ENCODE data around the gene NCAM2.

NCAM2 gene

DNA sequence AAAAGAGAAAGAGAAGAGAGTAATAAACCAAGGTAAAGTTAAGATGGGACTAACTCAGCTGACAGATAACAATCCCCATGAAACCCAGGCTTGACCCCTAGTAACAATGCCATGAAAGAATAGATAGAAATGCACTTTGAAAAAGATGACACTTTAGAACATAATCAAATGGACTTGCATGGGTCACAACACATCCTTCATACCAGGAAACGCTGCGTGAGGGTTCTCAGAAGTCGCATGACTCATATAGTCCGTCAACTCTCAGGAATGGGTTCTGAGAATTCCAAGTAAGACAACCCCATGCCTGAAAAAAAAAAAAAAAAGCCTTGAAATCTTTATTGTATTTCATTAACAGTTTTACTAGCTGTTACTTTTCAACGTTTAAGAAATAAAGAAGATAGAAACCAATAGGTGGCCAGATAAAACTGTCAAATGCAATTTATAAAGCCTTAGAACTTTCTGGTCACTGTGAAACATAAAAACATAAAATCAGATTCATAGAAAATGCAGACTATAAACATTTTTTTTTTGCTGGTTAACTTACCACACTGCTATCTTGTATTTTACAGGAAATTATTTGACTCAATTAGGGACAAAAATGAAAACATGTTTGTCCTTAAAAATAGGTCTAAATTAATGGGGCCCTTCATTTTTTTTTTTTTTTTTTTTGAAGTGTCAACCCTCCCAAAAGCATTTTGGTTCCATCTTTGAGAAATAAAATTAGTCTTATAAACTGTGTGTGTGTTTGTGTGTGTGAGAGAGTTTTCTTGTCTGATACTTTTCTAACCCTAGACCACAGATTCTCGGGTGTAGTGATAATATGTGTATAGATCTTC, 202.1 kb downstream of the NCAM2 start:
- peak overlapping the region; percentile 74 for H3K27ac ChIP-seq (ENCODE audit: low read length)
- no peaks in the 10 kb centered on the region for H3K27me3 ChIP-seq (ENCODE audit: low read depth, low read length)
- no peaks in the 10 kb centered on the region for H3K36me3 ChIP-seq (ENCODE audit: control insufficient read depth in 1 of 2, insufficient read depth in 2 of 2, low read length in 2 of 2)
- no peaks in the 10 kb centered on the region for H3K9me3 ChIP-seq (ENCODE audit: control insufficient read depth in 1 of 2, low read length in 2 of 2)
- H3K4me1 ChIP-seq (ENCODE audit: control insufficient read depth in 1 of 2, insufficient read depth in 2 of 2, low read length in 2 of 2) = no peaks in the 10 kb centered on the region
- H3K4me3 ChIP-seq (ENCODE audit: low read depth in 1 of 2, low read length in 2 of 2) = no peak overlapping the region

DNA sequence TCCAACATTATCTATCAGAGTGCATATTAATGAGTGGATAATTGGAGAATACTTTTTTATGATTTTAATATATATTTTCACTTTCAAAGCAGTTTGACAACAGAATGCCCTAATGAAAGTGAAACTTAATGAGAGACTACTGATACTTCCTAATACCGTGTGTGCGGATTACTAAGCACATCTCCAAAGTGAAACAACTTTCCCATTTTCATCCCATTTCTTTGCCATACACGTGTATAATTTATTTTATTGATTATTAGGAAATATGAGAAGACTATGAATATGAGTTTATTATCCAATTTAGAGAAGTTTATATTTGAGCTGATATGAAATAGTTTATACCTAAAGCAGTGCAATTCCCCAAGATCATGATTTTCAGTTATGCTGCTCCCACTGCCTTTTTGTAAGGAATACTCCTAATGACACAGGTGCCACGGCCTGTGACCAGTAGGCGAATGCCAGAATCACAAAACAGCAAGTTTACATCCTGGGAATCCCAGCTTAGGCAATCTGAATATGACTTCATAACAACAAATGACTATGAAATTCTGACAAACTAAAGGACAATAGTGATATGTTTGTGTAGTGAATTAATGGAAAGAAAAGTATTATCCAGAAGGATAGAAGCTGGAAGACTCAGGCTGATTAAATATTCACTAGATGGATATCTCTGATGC, 202.9 kb downstream of the NCAM2 start:
- Histone ChIP-seq H3K9me3 (ENCODE audit: control insufficient read depth in 1 of 2, low read length in 2 of 2) (no peaks in the 10 kb centered on the region), H3K27me3 (ENCODE audit: low read depth, low read length) (no peaks in the 10 kb centered on the region), H3K4me1 (ENCODE audit: control insufficient read depth in 1 of 2, insufficient read depth in 2 of 2, low read length in 2 of 2) (no peaks in the 10 kb centered on the region), H3K36me3 (ENCODE audit: control insufficient read depth in 1 of 2, insufficient read depth in 2 of 2, low read length in 2 of 2) (no peaks in the 10 kb centered on the region), H3K4me3 (ENCODE audit: low read depth in 1 of 2, low read length in 2 of 2) (peak overlapping the region in 1 of 2 donors; percentile 31), H3K27ac (ENCODE audit: low read length) (peak overlapping the region; percentile 50)

DNA sequence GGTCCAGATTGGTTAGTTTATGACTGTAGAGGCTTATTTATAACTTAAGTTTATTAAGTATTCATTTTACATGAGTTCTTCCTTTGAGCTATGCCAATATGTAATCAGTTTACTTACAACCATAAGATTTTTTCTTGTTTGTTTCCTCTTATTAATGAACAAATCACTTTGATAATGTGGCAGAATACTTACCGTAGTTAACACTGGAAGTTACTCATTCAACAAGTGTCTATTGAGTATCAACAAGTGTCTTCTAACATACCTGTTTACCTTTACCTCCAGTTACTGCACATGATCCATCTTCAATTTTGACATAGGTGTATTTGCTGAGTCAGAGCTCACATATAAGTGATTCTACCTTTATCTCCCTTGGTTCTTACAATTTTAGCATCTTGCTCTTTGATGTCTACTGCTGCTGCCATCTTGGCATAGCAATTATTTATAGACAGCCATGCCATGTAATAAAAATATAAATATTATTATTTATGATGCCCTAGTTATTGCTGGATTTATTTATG, 205.7 kb downstream of the NCAM2 start:
- H3K27me3 ChIP-seq (ENCODE audit: low read depth, low read length) = no peaks in the 10 kb centered on the region
- no peak overlapping the region for H3K27ac ChIP-seq (ENCODE audit: low read length)
- H3K9me3 ChIP-seq (ENCODE audit: control insufficient read depth in 1 of 2, low read length in 2 of 2) = no peaks in the 10 kb centered on the region
- no peaks in the 10 kb centered on the region for H3K36me3 ChIP-seq (ENCODE audit: control insufficient read depth in 1 of 2, insufficient read depth in 2 of 2, low read length in 2 of 2)
- no peak overlapping the region for H3K4me3 ChIP-seq (ENCODE audit: low read depth in 1 of 2, low read length in 2 of 2)
- H3K4me1 ChIP-seq (ENCODE audit: control insufficient read depth in 1 of 2, insufficient read depth in 2 of 2, low read length in 2 of 2) = no peaks in the 10 kb centered on the region

DNA sequence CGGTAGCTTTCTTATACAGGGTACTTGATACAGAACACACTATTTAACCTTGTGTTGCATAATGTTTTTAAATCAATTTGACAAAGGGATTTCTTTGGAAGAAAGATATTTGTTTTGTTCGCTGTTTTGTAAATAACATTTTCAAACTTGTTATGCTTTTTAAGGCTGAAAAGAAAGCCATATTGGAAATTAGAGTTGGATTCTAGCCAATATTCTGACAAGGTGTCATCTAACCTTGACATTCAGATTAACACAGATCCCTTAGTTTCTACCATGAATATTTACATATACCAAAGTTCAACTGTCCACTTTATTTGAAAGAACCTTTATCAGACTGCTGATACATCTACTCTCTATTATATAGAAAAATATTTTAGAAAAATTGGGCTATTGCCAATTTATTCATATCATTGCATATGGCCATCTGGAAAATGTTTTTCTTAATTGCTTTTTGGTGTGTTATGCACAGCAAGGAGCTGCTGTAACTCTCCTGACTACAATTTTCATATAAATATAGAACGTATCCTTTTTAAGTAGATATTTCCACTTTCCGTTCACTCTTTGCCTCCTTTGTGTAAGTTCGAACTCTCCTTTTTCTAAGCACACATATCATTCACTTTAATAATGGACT, 206.3 kb downstream of the NCAM2 start:
- H3K36me3 ChIP-seq (ENCODE audit: control insufficient read depth in 1 of 2, insufficient read depth in 2 of 2, low read length in 2 of 2) = no peaks in the 10 kb centered on the region
- H3K4me3 ChIP-seq (ENCODE audit: low read depth in 1 of 2, low read length in 2 of 2) = no peak overlapping the region
- H3K4me1 ChIP-seq (ENCODE audit: control insufficient read depth in 1 of 2, insufficient read depth in 2 of 2, low read length in 2 of 2) = no peaks in the 10 kb centered on the region
- H3K9me3 ChIP-seq (ENCODE audit: control insufficient read depth in 1 of 2, low read length in 2 of 2) = no peaks in the 10 kb centered on the region
- no peaks in the 10 kb centered on the region for H3K27me3 ChIP-seq (ENCODE audit: low read depth, low read length)
- no peak overlapping the region for H3K27ac ChIP-seq (ENCODE audit: low read length)

DNA sequence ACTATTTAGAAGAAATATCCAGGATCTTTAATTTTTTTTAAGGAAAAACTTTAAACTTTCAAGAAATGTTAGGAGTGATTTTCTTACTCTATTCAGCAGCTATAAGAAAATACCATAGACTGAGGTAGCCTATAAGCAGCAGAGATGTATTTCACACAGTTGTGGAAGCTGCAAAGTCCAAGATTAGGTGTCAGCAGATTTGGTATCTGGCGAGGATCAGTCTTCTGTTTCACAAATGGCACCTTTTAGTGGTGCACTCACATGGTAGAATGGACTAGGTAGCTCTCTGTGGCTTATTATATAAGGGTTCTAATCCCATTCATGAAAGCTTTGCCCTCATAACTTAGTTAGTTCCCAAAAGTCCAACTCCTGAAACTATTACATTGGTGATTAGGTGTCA, 207.4 kb downstream of the NCAM2 start:
- H3K4me1 ChIP-seq (ENCODE audit: control insufficient read depth in 1 of 2, insufficient read depth in 2 of 2, low read length in 2 of 2) = no peaks in the 10 kb centered on the region
- H3K27me3 ChIP-seq (ENCODE audit: low read depth, low read length) = no peaks in the 10 kb centered on the region
- H3K36me3 ChIP-seq (ENCODE audit: control insufficient read depth in 1 of 2, insufficient read depth in 2 of 2, low read length in 2 of 2) = no peaks in the 10 kb centered on the region
- no peaks in the 10 kb centered on the region for H3K9me3 ChIP-seq (ENCODE audit: control insufficient read depth in 1 of 2, low read length in 2 of 2)
- no peak overlapping the region for H3K4me3 ChIP-seq (ENCODE audit: low read depth in 1 of 2, low read length in 2 of 2)
- H3K27ac ChIP-seq (ENCODE audit: low read length) = no peak overlapping the region

DNA sequence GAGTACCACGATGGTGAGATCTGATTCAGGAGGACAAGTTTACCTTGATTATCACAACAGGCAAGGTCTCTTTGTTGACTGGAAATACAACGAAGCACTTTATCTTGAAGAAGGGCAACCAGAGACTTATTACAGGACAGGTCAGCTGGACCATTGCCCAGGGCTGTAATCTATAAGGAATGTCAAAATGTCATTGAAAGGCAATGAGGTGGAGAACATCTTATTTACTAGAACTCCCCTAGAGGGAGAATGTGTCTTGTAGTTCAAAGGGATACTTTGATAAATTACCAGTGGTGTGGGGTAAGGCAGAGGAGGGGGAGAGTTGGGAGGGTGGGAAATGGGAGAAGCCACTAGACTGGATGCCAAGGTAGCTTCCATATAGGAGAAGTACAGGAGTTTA, 212.3 kb downstream of the NCAM2 start:
- Histone ChIP-seq H3K36me3 (ENCODE audit: control insufficient read depth in 1 of 2, insufficient read depth in 2 of 2, low read length in 2 of 2) (no peaks in the 10 kb centered on the region), H3K27ac (ENCODE audit: low read length) (no peak overlapping the region), H3K4me3 (ENCODE audit: low read depth in 1 of 2, low read length in 2 of 2) (no peak overlapping the region), H3K9me3 (ENCODE audit: control insufficient read depth in 1 of 2, low read length in 2 of 2) (no peaks in the 10 kb centered on the region), H3K4me1 (ENCODE audit: control insufficient read depth in 1 of 2, insufficient read depth in 2 of 2, low read length in 2 of 2) (no peaks in the 10 kb centered on the region), H3K27me3 (ENCODE audit: low read depth, low read length) (no peaks in the 10 kb centered on the region)

DNA sequence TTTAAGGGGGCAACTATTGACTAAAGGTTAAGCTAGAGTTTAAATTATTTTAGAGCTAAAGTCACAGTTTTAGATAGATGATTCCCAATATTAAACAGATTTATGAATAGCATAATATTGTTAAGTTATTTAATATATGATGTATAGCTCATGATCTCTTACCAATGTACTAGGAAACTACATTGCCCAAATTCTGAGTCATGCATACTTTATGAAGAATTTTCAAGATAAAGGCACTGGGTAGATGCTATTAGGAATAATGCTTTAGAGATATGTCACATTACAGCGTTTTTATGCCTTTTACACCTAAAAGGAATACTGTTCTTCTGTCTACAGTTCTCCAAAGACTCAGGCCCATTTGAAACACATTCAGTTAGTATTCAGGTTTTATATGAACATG, 215.1 kb downstream of the NCAM2 start:
- H3K4me3 ChIP-seq (ENCODE audit: low read depth in 1 of 2, low read length in 2 of 2) = no peak overlapping the region
- H3K36me3 ChIP-seq (ENCODE audit: control insufficient read depth in 1 of 2, insufficient read depth in 2 of 2, low read length in 2 of 2) = no peaks in the 10 kb centered on the region

DNA sequence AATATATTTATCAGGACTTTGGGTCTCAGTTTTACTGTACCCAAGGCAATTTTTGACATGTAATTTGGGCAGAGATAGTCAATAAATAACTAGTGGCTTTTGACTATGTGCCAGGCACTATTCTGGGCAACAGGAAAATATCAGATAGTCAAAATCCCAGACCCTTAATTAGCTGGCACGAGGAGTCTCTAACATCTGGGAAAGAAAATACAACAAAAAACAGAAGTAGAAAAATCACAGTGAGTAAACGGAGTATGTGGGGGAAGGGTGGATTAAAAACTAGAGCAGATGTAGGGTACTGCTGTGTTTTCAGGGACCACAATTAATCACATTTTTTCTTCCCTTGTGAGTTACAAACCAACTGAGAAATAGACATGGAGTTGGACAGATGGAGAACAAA, 217.8 kb downstream of the NCAM2 start:
- H3K4me3 ChIP-seq (ENCODE audit: low read depth in 1 of 2, low read length in 2 of 2) = no peak overlapping the region
- no peaks in the 10 kb centered on the region for H3K9me3 ChIP-seq (ENCODE audit: control insufficient read depth in 1 of 2, low read length in 2 of 2)
- H3K36me3 ChIP-seq (ENCODE audit: control insufficient read depth in 1 of 2, insufficient read depth in 2 of 2, low read length in 2 of 2) = no peaks in the 10 kb centered on the region
- no peaks in the 10 kb centered on the region for H3K27me3 ChIP-seq (ENCODE audit: low read depth, low read length)
- no peak overlapping the region for H3K27ac ChIP-seq (ENCODE audit: low read length)
- H3K4me1 ChIP-seq (ENCODE audit: control insufficient read depth in 1 of 2, insufficient read depth in 2 of 2, low read length in 2 of 2) = no peaks in the 10 kb centered on the region

More for the DNA sequence above, 215.1 kb downstream of the NCAM2 start:
- Histone ChIP-seq H3K27ac (ENCODE audit: low read length) (no peak overlapping the region), H3K4me1 (ENCODE audit: control insufficient read depth in 1 of 2, insufficient read depth in 2 of 2, low read length in 2 of 2) (no peaks in the 10 kb centered on the region), H3K27me3 (ENCODE audit: low read depth, low read length) (no peaks in the 10 kb centered on the region), H3K9me3 (ENCODE audit: control insufficient read depth in 1 of 2, low read length in 2 of 2) (no peaks in the 10 kb centered on the region)

DNA sequence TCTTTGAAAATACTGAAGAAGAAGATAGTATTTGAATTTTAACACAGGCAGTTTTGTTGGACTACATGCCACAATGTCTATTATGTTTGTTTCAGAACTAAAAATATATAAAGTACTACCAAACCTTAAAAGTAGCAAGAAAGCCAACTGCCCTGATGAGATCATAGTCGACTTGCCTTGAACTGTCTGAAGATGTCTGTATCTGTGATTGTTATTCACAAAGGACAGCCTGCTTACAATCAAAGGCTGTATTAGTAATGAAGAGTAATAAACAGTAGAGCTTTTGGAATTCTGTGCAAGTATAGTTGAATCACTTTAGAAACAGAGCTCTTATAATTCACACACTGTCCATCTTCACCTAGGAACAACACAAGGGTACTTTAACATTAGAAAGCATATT, 228.3 kb downstream of the NCAM2 start:
- H3K4me3 ChIP-seq (ENCODE audit: low read depth in 1 of 2, low read length in 2 of 2) = no peak overlapping the region
- peaks cover 0 to 6% of the 10 kb centered on the region in 2 donors for H3K9me3 ChIP-seq (ENCODE audit: control insufficient read depth in 1 of 2, low read length in 2 of 2)
- H3K27ac ChIP-seq (ENCODE audit: low read length) = no peak overlapping the region

DNA sequence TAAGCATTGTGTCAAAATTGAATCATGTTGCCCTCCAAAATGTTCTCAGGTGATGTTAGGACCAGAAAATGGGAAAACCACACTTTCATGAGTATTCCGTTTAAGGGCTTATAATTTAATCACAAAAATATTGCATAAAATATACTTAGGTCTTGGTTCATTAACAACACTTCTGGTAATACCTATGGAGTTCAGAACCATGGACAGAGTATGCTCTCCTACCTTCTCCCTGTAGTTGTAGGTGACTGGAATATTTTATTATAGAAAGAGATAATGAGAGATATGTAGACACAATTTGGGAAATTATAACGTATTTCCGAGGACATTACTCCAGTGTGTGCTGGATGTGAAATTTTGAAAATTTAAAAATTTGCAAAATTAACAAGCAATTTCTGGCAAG, 232.5 kb downstream of the NCAM2 start:
- H3K4me3 ChIP-seq (ENCODE audit: low read depth in 1 of 2, low read length in 2 of 2) = no peak overlapping the region
- H3K36me3 ChIP-seq (ENCODE audit: control insufficient read depth in 1 of 2, insufficient read depth in 2 of 2, low read length in 2 of 2) = no peaks in the 10 kb centered on the region
- H3K27me3 ChIP-seq (ENCODE audit: low read depth, low read length) = no peaks in the 10 kb centered on the region
- no peaks in the 10 kb centered on the region for H3K4me1 ChIP-seq (ENCODE audit: control insufficient read depth in 1 of 2, insufficient read depth in 2 of 2, low read length in 2 of 2)
- no peak overlapping the region for H3K27ac ChIP-seq (ENCODE audit: low read length)
- no peaks in the 10 kb centered on the region for H3K9me3 ChIP-seq (ENCODE audit: control insufficient read depth in 1 of 2, low read length in 2 of 2)

More for the DNA sequence above, 228.3 kb downstream of the NCAM2 start:
- Histone ChIP-seq H3K36me3 (ENCODE audit: control insufficient read depth in 1 of 2, insufficient read depth in 2 of 2, low read length in 2 of 2) (no peaks in the 10 kb centered on the region), H3K27me3 (ENCODE audit: low read depth, low read length) (no peaks in the 10 kb centered on the region), H3K4me1 (ENCODE audit: control insufficient read depth in 1 of 2, insufficient read depth in 2 of 2, low read length in 2 of 2) (no peaks in the 10 kb centered on the region)

DNA sequence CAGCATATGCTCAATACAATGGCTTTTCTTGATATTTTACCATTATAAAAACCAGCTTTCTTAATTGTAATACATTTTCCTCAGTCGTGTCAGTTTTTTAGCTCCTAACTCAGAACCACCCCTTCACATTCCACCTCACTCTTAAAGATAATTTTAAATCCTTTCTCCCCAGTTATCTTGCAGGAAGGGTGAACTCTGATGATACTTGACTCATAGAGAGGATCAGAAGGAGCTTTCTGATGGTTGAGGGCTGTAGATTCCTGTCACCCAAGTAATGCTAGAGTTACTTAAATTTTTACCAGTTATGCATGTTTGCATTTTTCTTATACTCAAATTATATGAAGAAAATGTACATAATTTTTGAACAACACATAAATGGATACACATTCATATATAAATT, 233.7 kb downstream of the NCAM2 start:
- no peak overlapping the region for H3K27ac ChIP-seq (ENCODE audit: low read length)
- H3K9me3 ChIP-seq (ENCODE audit: control insufficient read depth in 1 of 2, low read length in 2 of 2) = no peaks in the 10 kb centered on the region
- no peaks in the 10 kb centered on the region for H3K27me3 ChIP-seq (ENCODE audit: low read depth, low read length)
- no peak overlapping the region for H3K4me3 ChIP-seq (ENCODE audit: low read depth in 1 of 2, low read length in 2 of 2)
- no peaks in the 10 kb centered on the region for H3K36me3 ChIP-seq (ENCODE audit: control insufficient read depth in 1 of 2, insufficient read depth in 2 of 2, low read length in 2 of 2)
- H3K4me1 ChIP-seq (ENCODE audit: control insufficient read depth in 1 of 2, insufficient read depth in 2 of 2, low read length in 2 of 2) = no peaks in the 10 kb centered on the region
